Measurements from ENCODE around the gene MYL3.

DNA sequence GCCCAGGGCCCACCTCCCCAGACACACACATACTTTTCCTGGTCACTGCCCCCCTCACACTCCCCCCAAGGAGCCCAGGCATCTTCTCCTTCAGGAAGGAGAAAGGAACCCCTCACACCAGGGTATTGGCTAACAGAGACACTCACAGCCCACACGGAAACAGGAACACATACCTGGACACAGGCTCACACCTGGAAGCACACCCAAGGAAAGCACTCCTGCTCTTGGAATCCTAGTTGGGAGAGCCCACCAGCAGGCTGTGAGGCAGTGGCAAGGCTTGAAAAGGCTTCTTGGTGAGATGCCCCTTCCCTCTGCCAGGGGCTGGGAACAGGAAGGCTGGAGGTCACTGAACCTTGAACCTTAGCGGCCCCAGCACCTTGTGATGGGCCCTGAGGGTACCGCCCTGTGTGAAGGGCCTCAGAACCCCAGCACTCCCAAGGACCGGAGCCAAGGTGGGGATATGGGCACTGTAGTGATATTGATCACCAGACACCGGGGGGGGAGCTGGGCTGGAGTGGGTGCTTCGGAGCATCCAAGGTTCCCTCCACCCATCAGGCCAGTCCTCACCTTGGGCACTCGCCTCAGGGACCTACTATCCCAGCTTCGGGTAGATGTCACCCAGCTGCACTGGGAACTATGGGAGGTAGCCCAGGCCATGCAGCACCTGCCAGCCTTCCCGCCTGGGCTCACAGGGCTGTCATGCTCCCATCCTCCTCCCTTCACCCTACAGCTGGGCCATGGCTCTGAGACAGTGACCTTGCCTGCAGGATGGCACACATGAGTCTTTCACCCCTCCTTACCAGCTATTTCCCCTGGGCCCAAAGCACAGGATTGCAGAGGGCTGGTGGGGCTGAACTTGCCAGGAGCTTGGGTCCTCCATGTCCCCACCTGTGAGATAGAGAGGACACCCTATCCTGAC lies 16.4 kb downstream of the MYL3 start:
- TF ChIP-seq POLR2A (IDR thresholded peaks at IDR 0.05; ENCODE audit: low read length) (no peak), GATA1 (IDR thresholded peaks at IDR 0.05; ENCODE audit: low read depth, low read length) (no peak)

All from erythroblast (primary cell).